Femur (tissue), 1 donor: ENCODE data around the gene TOP3A.
A peak's percentile ranks its signal among the peaks of the same experiment; 100 is the strongest.

Experiments
- DNase-seq: peaks from one replicate; pipeline ENCODE4 v3.0.0-alpha.2; 2017

TOP3A gene

DNA sequence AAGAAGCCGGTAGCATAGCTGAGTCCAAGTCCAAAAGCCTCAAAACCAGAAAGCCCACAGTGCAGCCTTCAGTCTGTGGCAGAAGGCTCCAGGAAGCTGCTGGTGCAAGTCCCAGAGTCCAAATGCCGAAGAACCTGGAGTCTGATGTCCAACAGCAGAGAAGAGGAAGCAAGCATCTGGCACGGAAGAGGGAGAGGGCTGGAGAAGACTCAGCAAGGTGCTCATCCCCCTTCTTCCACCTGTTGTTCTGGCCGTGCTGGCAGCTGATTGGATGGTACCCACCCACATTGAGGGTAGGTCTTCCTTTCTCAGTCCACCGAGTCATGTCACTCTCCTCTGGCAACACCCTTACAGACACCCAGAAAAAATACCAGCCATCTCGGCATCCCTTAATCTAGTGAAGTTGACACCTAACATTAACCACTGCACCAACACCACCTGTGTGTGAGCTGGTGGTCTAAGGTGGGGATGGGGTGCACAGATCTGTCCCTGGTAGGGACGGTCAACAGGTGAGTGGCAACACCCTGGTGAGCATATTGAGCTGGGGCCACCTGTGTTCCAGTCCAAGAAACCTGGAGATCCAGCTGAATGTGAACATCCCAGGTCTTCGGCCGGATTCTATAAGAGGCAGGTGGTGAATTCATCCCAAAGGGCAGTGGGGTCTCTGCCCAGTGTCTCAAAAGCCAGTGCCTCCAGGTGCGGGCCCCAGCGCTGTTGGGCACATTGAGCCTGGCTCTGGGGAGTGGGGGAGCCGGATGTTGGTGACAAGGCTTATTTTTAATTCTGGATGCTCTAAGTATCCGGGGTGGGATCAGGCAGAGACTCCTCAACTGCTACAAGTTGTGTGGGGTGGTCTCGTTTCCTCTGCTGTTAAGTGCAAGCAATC, 44.5 kb downstream of the TOP3A start:
- DNase-seq = no peak

DNA sequence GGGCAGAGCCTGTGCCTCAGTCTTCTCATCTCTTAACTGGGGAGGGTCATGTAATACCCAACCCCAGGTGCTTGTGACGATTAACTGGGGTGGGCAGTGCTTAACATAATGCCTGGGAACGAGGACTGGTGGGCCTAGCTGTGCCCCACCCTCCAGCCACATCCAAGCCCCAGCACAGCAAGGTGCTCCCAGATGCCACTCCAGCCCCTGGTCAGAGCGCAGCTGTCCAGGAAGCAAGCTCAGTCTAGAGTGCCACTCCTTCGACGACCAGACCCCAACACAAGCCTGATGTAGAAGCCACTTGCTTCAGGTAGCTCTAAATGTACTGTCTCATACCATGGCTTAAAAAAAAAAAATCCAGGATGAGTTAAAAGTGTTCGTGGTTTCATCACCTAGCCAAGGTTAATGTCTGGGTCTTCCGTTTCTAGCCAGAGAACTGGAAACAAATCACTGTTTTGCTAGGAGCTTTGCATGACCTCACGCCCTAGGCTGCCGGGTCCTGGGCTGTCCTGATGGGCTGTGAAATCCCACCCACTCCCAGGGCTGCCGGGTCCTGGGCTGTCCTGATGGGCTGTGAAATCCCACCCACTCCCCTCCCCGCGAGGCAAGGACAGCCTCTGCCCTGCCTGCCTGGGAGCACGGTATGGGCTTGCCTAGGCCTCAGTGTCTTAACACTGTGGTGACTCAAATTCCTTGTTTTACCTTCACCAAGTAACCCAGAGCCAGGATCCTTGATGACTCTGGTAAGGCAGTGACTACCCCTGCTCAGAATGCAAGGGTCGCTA, 46.7 kb downstream of the TOP3A start:
- no peak for DNase-seq

DNA sequence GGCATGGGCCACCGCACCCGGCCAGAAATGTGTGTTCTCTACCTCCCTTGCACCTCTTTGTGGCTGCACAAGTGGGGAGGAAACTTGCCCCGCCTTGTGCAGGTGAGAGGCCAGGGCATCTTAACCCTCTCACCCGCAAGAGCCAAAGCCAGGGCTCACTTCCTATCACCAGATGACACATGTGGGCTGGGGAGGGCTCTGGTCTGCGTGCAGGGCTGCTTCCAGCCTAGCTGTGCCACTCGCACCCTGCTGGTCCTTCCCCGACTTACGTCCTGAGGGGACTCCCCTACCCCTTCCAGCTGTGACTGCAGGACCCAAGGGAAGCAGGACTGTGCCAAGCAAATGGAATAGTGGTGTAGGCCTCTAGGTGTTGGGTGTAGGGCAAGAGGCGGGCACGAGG, 47.4 kb downstream of the TOP3A start:
- DNase-seq = no peak

DNA sequence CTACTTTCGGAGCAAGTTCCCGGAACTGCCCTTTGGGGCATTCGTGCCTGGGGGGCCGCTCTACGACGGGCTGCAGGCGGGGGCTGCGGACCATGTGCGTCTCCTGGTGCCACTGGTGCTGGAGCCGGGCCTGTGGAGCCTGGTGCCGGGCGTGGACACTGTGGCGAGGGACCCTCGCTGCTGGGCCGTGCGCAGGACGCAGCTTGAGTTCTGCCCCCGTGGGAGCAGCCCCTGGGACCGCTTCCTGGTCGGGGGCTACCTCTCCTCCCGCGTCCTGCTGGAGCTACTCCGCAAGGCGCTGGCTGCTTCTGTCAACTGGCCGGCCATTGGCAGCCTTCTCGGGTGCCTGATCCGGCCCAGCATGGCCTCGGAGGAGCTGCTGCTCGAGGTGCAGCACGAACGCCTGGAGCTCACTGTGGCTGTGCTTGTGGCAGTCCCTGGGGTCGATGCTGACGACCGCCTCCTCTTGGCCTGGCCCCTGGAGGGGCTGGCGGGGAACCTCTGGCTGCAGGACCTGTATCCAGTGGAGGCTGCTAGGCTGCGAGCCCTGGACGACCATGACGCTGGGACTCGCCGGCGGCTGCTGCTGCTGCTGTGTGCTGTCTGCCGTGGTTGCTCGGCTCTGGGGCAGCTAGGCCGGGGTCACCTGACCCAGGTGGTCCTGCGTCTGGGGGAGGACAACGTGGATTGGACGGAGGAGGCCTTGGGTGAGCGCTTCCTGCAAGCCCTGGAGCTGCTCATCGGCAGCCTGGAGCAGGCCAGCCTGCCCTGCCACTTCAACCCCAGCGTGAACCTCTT, 50.7 kb downstream of the TOP3A start:
- DNase-seq = no peak

DNA sequence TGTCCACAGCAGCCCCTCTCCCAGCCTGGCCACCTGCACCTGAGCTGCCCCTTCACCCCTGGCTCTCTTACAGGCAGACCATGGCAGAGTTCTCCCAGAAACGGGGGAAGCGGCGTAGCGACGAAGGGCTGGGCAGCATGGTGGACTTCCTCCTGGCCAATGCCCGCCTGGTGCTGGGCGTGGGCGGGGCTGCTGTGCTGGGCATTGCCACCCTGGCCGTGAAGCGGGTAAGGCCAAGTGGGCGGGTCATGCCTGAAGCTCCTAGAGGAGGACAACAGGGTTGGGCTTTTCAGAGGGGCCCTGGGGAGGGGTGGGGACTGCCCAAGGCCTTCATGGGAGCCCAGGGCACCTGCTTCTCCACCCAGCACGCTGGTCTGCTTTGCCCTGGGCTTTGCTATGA, 52.2 kb downstream of the TOP3A start:
- DNase-seq = no peak

DNA sequence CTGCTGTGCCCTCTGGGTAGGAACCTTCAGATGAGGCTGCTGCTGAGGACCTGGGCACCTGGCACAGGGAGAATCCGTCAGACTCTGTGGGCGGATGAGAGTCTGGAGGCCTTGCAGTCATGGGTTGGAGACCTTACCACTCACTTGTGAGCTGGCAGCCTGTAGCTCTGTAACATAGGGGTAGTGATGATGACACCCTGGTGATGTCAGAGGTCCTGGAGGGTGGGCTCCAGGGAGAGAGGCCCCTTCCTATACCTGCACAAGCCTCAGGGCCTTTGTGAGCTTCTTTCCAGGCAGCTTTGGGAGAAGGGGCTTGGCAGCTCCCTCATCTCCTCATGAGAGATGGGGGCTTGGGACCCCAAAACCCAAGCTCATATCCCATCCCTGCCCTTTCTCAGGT, 52.7 kb downstream of the TOP3A start:
- DNase-seq = no peak

DNA sequence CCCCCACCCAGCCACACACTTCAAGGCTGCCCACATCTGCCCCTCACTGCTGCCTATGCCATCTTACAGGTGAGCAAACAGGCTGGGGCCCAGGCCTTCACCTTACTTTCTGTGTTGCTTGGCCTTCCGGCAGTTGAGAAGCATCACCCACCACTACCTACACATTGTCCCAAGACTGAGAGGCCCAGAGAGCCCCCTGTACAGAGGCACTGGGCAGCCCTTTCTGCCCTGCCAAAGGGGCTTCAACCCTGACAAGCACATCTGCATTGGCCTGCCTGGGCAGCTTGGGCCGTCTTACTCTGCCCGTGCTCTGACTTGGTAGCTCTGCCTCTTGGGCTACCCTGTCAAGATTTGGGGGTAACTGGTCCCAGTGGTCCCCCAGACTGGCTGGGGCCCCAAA, 53.1 kb downstream of the TOP3A start:
- DNase-seq = no peak

DNA sequence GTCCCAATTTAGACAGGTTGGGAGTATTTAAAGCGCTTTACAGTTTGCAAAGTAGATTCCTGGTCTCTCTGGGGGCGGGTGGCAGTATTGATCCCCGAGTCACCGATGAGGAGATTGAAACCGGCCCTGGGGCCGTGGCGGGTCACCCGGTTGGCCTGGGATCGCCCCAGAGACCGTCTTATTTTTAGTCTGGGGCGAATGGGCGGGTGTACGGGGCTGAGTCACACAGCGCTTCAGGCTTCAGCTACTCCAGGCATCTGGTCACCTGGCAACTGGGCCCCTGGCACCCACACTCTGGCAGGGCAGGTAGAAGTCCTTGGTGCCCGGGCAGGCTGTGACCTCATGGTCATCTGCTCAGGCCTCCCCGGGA, 53.7 kb downstream of the TOP3A start:
- DNase-seq = peak; percentile 63

DNA sequence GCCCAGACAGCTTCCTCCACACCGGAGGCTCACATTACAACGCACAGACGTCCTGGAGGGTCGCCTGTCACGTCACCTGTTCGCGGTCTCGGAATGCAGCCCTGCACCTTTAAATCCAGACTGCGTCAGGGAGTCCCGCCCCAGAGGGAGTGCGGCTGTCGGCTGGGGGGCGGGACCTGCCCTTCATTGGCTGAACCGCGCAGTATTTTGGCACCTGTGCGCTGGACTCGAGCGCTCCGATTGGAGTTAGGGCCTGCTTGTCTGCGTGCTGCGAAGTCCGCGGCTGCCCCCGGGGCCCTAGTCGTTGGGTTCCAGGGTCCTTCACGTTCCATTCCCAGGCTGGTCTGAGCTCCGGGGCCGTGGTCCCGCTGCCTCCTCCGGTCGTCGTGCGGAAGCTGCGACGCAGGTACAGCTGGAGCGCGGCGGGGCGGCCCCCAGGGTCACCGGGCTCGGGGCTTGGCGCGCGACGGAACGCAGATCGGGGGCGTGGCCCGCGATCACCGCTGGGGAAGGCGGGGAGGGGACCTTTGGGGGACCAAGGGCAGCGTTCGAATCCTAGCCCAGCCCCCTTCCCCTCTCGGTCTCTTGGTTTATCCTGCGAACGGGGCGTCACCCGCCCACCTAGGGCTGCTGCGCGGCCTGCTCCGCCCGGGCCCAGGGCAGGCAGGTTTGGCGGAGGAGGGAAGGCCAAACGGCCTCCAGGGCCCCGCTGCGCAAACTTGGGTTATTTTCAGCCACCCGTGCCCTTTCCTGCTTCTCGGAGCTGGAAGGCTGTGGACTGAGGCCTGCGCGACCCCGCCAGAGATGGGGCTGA, 54.3 kb downstream of the TOP3A start, which contains the start of gene MIEF2:
TSS of gene MIEF2 (plus strand) at position 331 of the 814 bp plus-strand sequence. CDS start 2,059 bp downstream, outside the sequence.
- peak; percentile 97 for DNase-seq

DNA sequence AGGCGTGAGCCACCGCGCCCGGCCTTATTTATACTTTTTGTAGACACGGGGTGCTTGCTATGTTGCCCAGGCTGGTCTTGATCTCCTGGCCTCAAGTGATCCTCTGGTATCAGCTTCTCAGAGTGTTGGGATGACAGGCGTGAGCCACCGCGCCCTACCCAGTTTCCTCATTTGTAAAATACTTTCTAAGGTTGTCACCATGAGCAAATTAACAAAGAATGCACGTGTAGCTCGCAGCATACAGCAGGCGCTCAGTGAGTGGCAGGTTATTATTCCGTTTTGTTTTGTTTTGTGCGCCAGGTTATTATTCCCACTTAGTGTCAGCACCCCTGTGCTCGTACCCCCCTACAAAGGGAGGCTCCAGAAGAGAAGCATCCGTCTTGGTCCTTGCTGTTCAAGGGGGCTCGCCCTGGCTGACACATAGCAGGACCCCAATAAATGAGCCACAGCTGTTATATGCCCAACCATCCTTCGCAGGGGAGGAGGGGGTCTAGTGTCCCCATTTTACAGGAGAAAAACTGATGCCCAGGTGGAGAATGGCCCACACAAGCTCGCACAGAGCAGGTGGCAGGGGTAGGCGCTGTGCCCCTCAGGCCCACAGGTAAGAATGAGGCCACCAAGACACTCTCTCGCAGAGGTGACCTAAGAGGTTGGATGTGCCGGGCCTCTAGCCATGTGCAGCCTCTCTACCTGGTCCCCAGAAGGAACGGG, 55.0 kb downstream of the TOP3A start:
- no peak for DNase-seq

DNA sequence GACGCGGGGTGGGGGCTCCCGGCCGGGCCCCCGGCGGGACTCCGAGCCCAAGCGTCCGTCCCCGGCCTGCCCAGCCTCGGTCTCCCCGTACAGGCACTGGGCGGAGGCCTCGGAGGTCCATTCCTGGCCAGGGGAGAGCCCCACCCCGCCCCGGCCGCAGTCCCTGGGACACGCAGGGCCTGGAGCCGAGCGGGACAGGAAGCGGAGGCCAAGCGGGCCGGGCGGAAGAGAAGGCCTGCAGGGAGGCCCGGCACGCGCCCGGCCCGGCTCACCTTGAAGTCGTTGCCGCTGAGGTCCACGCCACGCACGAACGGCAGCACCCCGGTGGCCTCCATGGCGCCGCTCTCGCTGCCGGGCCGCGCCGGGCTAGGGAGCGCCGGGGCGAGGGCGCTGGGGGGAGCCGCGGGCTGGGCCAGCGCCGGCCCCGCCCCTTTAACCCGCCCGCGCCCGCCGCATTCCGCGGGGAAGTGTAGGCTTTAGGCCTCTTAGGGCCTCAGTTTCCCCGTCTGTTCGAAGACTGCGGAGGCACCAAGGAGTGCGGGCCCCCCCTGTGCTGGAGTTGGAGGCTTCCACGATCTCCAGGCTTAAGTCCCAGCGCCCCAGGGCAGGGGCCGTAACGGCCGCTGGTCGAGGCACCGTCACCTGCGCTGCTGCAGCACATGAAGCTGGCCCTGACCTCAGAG, 56.3 kb downstream of the TOP3A start, which contains the start of gene FLII:
TSS of gene FLII (minus strand) at position 383 of the 683 bp plus-strand sequence. CDS start at position 335, 48 bp downstream.
- DNase-seq = peak; percentile 59

DNA sequence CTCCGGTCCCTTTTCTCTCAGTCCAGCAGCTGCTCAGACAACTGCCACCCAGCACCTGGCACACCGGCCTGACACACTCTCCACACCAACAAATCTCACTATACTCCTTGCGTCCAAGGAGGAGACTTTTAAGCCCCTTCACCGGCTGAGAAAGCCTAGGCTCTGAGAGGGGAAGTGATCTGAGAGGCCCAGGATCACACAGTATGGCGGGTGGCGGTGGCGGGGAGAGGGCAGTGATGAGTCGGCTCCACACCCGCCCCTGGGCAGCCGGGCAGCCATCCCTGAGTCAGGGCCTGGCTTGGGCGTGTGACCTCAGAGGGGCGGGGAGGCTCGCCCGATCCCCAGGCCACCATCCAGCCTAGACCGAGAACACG, 56.8 kb downstream of the TOP3A start:
- peak; percentile 78 for DNase-seq

DNA sequence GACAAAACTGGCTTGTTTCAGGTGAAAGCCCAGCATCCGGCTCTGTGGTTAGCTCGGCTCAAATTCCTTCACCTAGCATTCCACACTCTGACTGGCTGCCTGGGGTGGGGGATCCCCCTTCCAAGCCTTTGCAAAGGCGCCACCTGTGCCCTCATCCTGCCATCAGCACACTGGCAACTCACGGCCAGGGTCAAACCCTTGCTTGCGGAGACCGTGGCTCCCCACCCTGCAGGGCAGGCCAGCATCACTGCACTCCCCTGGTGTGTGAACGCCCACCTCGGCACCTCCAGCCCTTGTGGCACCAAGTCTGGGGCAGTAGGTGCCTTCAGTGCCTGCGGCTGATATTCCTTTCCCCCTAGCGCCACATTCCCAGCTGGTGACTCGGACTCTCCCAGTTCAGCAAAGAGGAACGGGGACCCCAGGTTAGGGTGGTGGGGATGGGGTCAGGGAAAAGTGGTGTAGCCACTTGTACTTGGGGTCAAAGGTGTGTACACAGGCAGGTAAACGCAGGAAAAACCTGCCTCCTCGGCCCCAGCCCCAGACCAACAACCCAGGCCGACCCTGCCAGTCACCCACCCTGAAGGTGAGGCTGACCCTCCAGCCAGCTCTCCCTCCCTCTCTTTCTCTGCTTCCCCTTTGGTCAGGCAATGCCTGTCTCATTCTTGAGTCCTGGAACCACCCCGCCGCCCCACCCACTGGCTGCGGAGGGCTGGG, 57.4 kb downstream of the TOP3A start:
- peak; percentile 78 for DNase-seq

DNA sequence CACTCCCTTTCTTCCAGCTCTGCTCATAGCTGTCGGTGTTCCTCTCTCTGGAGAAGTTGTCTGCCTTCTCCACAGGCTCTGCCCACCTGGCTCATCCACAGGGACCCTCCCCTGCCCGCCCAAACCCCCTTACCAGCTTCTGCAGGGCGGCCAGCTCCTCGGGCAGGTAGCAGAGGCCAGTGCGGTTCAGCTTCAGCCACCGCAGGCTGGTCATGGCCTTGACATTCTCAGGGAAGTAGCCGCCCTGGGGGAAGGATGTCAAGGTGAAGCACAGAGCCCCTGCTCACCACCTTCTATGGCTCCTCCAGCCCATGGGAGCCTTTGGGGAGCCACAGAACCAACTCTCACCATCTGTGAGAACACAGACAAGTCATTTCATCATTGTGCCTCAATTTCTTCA, 58.0 kb downstream of the TOP3A start:
- no peak for DNase-seq

DNA sequence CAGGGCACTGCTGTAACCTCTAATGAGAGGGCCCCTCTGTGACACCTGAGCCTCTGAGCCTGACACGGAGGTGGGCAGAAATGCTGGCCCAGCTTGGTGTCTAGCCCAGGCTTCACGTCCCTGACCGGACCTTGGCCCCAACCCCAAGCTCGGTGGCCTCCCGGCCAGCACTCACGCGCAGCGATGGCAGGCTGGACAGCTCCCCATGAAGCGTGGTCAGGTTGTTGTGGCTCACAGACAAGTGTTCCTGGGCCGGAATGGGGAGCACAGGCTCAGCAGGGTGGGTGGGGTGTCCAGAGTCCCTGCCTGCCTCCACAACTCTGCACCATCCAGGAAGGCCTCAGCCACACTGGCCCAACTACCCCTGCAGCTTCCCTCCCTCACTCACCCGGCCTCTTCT, 58.4 kb downstream of the TOP3A start:
- no peak for DNase-seq

DNA sequence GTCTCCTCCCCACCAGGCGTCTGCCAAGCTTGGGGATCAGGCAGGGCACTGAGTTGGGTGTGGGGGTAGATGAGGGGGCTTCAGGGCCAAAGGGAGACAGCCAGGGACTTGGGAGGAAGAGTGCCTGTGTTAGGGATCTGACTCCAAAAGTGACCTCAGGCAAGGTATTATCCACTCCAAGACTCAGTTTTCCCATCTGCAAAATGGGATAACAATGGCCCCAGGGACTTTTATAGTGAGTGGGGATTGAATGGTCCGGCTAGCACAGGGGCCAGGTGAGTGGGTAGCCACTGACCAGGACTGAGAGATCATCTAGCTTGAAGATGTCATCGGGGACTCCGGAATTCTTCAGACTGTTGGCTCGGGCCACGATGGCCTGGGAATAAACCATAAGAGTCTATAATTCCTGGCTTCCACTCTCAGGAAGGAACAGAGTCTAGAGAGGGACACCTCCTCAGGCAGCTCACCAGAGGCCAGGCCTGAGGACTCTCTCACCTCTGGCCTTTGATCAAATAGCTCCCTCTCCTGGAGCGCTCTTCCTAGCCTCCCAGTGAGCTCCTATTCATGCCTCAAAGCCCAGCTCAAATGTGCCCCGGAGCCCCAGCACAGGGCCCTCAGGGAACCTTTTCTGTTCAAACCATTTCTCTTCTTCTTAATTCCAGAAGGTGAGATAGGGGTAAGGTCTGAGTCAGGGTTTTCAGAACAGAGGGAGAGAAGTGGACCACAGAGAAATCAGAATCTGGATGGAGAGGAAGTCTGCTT, 59.7 kb downstream of the TOP3A start:
- no peak for DNase-seq

DNA sequence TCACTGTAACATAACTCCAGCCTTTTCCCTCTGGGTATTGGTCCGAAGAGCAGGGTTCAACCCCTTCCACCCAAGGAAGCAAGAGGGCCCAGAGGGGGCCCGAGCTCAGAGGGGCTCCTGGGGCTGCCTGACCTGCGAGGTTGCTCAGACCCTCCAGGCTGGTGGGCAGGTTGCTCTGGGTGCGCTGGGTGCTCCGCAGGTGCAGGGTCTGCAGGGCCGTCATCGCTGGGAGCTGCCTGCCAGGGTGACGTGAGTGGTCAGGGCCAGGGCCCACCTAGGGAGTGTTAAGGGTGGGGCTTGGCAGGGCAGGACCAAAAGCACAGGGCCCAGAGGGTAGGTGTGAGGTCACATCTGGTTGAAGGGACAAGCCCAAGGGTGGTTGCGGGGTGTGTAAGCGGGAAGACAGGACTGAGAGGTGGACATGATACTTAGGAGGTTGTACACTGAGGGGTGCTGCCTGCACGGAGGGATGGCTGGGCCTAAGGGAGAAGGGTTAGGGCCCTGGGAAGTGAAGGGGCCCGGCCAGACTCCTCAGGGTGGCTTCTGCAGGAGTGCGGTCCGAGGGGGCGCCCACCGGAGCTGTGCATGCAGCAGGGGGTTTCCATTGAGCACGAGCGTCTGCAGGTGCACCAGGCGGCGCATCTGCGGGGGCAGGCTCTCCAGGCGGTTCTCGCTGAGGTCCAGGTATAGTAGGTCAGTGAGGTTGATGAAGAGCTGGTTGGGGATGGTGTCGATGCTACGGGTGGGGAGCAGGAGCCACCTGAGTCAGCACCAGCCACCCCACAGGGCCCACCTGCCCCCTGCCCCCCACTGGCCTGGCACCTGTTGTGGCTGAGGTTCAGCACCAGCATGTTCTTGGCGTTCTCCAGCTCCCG, 60.6 kb downstream of the TOP3A start:
- DNase-seq = no peak

DNA sequence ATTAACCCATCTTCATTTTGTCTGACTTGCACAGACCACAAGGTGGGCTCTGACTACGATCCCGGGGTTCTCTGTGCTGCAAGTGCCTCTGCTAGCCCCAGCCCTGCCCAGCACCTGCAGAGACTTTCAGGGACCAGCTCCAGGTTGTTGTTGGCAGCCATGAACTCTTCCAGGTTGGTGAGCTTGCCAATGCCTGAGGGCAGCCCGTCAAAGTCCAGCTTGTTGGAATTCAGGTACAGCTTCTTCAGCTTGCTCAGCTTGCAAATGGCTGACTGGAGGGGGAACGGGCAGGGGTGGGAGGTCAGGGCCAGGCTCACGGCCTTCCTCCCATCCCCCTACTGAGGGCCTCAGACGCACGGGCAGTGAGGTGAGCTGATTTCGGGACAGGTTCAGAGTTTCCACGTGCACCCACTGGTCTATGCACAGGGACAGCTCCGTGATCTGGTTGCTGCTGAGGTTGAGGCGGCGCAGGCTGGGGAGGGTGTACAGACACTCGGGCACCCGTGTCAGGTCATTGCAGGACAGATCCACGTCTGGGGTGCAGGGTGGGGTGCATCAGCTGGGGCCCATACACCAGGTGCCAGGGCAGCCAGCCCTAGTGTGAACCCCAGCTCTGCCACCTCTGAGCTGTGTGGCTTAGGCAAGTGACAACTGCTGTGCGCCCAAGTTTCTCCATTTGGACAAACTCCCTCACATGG, 61.5 kb downstream of the TOP3A start:
- DNase-seq = no peak
